ENCODE data around the gene WASF2.

WASF2 gene

DNA sequence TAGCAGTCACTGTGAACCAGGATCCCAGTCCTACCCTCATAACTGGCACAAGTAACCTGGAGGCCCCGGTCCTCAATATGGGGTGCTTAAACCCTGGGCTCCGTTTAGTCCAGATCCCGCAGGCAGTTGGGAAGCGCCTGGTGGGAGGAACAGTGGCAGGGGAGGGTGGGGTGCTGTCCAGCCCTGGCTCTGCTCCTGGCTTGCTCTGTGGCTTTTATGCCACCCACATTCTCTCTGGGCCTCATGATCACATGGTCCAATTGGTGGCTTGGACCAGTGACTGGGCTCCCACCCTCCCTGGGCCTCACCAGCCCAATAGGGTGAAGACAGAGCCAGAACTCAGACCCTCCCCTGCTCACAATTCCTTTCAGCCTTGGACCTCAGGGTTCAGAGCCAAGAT, 109.7 kb downstream of the WASF2 start:
- H3K27me3 ChIP-seq (ENCODE audit: insufficient read depth, poor library complexity, severe bottlenecking) = no peaks in the 10 kb centered on the region
- no peak overlapping the region for H3K27ac ChIP-seq (replicated peaks)
- TF ChIP-seq GABPA (IDR thresholded peaks at IDR 0.05; ENCODE audit: low read depth) = no peak
- TF ChIP-seq POLR2AphosphoS5 (IDR thresholded peaks at IDR 0.05; ENCODE audit: low read depth) = no peak
- no peak for TF ChIP-seq SPI1 (IDR thresholded peaks at IDR 0.05; ENCODE audit: borderline replicate concordance, low read depth)
- TF ChIP-seq, protein P1, sequence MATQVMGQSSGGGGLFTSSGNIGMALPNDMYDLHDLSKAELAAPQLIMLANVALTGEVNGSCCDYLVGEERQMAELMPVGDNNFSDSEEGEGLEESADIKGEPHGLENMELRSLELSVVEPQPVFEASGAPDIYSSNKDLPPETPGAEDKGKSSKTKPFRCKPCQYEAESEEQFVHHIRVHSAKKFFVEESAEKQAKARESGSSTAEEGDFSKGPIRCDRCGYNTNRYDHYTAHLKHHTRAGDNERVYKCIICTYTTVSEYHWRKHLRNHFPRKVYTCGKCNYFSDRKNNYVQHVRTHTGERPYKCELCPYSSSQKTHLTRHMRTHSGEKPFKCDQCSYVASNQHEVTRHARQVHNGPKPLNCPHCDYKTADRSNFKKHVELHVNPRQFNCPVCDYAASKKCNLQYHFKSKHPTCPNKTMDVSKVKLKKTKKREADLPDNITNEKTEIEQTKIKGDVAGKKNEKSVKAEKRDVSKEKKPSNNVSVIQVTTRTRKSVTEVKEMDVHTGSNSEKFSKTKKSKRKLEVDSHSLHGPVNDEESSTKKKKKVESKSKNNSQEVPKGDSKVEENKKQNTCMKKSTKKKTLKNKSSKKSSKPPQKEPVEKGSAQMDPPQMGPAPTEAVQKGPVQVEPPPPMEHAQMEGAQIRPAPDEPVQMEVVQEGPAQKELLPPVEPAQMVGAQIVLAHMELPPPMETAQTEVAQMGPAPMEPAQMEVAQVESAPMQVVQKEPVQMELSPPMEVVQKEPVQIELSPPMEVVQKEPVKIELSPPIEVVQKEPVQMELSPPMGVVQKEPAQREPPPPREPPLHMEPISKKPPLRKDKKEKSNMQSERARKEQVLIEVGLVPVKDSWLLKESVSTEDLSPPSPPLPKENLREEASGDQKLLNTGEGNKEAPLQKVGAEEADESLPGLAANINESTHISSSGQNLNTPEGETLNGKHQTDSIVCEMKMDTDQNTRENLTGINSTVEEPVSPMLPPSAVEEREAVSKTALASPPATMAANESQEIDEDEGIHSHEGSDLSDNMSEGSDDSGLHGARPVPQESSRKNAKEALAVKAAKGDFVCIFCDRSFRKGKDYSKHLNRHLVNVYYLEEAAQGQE (IDR thresholded peaks at IDR 0.05; ENCODE audit: insufficient replicate concordance, low read depth) = no peak
- TF ChIP-seq, protein P2, sequence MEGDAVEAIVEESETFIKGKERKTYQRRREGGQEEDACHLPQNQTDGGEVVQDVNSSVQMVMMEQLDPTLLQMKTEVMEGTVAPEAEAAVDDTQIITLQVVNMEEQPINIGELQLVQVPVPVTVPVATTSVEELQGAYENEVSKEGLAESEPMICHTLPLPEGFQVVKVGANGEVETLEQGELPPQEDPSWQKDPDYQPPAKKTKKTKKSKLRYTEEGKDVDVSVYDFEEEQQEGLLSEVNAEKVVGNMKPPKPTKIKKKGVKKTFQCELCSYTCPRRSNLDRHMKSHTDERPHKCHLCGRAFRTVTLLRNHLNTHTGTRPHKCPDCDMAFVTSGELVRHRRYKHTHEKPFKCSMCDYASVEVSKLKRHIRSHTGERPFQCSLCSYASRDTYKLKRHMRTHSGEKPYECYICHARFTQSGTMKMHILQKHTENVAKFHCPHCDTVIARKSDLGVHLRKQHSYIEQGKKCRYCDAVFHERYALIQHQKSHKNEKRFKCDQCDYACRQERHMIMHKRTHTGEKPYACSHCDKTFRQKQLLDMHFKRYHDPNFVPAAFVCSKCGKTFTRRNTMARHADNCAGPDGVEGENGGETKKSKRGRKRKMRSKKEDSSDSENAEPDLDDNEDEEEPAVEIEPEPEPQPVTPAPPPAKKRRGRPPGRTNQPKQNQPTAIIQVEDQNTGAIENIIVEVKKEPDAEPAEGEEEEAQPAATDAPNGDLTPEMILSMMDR (IDR thresholded peaks at IDR 0.05; ENCODE audit: insufficient read depth, low read length) = no peak
- DNase-seq (ENCODE audit: low read depth in 1 of 2, low spot score in 1 of 2) = no peak
- no peak overlapping the region for H3K4me3 ChIP-seq (replicated peaks; ENCODE audit: insufficient read depth, low read length)

DNA sequence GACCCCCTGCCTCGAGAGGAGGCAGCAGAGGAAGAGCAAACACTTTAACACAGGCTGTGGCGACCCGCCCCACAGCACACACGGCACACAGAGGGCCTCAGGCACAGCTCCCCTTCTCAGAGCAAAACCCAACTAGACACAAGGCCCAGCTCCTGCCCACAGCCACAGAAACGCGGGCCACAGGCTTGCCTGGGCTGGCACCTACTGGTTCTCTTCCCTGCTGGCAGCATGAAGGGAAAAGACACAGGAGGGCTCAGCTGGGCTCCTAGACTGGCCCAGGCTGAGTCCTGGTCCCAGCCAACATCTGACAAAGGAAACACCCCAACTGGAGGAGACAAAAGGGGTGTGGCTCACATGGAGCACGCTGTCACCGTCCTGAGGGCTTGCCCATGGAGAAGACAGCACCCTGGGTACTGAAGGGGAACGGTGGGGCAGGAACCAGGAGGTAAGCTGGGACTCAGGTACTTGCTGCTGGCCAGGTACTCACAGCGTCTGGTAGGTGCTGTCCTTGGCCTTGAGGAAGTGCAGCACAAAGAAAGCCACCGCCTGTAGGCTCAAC, 110.3 kb downstream of the WASF2 start:
- H3K27ac ChIP-seq (replicated peaks) = no peak overlapping the region
- no peaks in the 10 kb centered on the region for H3K27me3 ChIP-seq (ENCODE audit: insufficient read depth, poor library complexity, severe bottlenecking)
- no peak for DNase-seq (ENCODE audit: low read depth in 1 of 2, low spot score in 1 of 2)
- TF ChIP-seq, protein P2 (IDR thresholded peaks at IDR 0.05; ENCODE audit: insufficient read depth, low read length) = no peak
- no peak for TF ChIP-seq POLR2AphosphoS5 (IDR thresholded peaks at IDR 0.05; ENCODE audit: low read depth)
- TF ChIP-seq, protein P1 (IDR thresholded peaks at IDR 0.05; ENCODE audit: insufficient replicate concordance, low read depth) = no peak
- no peak for TF ChIP-seq SPI1 (IDR thresholded peaks at IDR 0.05; ENCODE audit: borderline replicate concordance, low read depth)
- TF ChIP-seq GABPA (IDR thresholded peaks at IDR 0.05; ENCODE audit: low read depth) = no peak
- no peak overlapping the region for H3K4me3 ChIP-seq (replicated peaks; ENCODE audit: insufficient read depth, low read length)

DNA sequence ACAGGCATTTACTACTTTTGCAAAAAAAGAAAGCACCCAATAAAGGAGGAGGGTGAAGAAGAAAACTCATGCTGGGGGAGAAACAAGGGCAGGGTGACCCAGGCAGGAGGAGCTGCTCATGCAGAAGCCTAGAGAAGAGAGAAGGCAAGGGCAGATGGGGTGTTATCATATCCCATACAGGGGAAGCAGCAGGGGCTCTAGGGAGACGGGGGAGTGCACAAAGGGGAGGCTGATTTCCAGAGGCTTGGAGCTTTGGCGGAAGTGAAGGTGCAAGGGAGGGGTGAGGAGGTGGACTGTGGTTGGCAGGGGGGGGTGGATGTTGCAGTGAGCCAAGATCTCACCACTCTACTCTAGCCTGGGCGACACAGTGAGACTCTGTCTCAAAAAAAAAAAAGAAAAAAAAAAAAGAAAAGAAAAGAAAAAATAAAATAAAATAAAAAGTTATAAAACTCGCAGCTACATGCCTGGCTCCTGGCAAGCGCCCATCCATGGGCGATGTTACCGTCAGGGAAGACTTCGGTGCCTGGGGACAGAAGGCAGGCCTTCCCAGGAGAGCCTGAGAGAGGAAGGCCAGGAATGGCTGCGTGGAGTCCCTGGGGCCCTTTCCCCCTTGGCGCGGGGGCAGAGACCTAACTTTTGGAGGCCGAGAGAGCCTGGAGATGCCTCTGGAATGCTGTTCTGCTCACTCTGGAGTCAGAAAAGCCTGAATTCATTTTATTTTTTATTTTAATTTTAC, 112.0 kb downstream of the WASF2 start:
- Histone ChIP-seq H3K27ac (replicated peaks) (no peak overlapping the region), H3K27me3 (ENCODE audit: insufficient read depth, poor library complexity, severe bottlenecking) (no peaks in the 10 kb centered on the region), H3K4me3 (replicated peaks; ENCODE audit: insufficient read depth, low read length) (no peak overlapping the region)
- DNase-seq (ENCODE audit: low read depth in 1 of 2, low spot score in 1 of 2) = no peak
- TF ChIP-seq, protein P1 (IDR thresholded peaks at IDR 0.05; ENCODE audit: insufficient replicate concordance, low read depth) = no peak
- TF ChIP-seq SPI1 (IDR thresholded peaks at IDR 0.05; ENCODE audit: borderline replicate concordance, low read depth) (no peak), POLR2AphosphoS5 (IDR thresholded peaks at IDR 0.05; ENCODE audit: low read depth) (no peak), GABPA (IDR thresholded peaks at IDR 0.05; ENCODE audit: low read depth) (no peak)
- TF ChIP-seq, protein P2 (IDR thresholded peaks at IDR 0.05; ENCODE audit: insufficient read depth, low read length) = no peak
